ENCODE data around the gene H2BW1.
"Not testable (repeated sequence)": the region's sequence is repeated elsewhere in the genome, so short reads cannot be mapped to it uniquely, and the experiment has no call there.

Gene H2BW1, protein sequence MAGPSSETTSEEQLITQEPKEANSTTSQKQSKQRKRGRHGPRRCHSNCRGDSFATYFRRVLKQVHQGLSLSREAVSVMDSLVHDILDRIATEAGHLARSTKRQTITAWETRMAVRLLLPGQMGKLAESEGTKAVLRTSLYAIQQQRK

DNA sequence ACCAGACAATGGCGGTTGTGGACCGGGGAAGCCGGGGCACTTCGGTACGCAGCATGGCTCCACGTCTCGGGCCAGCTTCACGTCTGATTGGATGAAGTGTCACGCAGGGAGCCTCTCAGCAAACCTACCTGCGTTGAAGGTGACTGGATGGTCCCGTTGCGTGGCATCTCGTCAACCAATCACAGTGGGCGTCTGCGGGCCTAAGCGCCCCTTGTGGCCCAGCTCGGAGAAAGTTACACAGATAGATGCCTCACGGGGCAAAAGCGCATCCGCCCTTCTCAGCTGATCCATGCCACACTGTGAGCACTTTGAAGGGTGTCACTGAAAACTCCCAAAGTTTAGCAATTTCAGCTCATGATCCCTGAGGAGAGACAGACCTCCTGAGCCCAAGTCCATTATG, at the start of gene H2BW1:
TSS of gene H2BW1 (minus strand) at position 103 of the 400 bp plus-strand sequence. CDS start 132 bp downstream, outside the sequence.
- TF ChIP-seq, protein P1, sequence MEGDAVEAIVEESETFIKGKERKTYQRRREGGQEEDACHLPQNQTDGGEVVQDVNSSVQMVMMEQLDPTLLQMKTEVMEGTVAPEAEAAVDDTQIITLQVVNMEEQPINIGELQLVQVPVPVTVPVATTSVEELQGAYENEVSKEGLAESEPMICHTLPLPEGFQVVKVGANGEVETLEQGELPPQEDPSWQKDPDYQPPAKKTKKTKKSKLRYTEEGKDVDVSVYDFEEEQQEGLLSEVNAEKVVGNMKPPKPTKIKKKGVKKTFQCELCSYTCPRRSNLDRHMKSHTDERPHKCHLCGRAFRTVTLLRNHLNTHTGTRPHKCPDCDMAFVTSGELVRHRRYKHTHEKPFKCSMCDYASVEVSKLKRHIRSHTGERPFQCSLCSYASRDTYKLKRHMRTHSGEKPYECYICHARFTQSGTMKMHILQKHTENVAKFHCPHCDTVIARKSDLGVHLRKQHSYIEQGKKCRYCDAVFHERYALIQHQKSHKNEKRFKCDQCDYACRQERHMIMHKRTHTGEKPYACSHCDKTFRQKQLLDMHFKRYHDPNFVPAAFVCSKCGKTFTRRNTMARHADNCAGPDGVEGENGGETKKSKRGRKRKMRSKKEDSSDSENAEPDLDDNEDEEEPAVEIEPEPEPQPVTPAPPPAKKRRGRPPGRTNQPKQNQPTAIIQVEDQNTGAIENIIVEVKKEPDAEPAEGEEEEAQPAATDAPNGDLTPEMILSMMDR (conservative IDR thresholded peaks at IDR 0.05; ENCODE audit: low read length), result no peak
- DNase-seq (ENCODE audit: low read depth), result no peak
- no peak within 1 kb of the TSS for H3K4me3 ChIP-seq (ENCODE audit: low read length)

DNA sequence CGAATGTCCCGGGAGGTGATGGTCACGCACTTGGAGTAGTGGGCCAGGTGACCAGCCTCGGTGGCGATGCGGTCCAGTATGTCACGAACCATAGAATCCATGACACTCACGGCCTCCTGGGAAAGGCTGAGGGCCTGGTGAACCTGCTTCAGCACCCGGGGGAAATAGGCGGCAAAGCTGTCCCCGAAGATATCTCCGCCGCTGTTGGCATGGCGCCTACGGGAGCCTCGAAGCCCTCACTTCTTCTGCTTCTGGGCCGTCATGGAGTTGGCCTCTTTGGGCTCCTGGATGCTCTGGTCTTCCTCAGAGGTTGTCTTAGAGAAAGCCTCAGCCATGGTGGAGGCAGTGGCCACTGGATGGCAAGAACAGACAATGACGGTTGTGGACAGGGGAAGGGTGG, 49.1 kb upstream of the H2BW1 start:
- not testable (repeated sequence) for H3K4me3 ChIP-seq (ENCODE audit: low read length); DNase-seq (ENCODE audit: low read depth)

DNA sequence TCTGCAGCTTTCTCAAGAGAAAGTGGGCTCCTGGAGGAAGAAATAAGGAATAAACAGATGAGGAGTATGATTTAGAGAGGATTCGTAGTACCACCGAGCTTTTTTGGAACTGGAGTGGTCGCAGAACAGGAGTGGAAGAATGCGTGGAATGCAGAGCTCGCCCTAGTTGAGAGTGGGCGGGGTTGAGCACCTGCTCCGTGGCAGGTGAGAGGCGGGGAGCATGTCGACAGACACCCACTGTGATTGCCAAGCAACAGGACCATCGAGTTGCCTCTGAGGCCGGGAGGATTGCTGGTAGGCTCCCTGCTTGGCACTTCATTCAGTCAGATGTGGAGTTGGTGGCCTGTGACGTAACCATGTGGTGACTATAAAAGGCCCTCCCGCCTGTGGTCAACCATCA, 41.4 kb upstream of the H2BW1 start:
- not testable (repeated sequence) for DNase-seq (ENCODE audit: low read depth); H3K4me3 ChIP-seq (ENCODE audit: low read length)

DNA sequence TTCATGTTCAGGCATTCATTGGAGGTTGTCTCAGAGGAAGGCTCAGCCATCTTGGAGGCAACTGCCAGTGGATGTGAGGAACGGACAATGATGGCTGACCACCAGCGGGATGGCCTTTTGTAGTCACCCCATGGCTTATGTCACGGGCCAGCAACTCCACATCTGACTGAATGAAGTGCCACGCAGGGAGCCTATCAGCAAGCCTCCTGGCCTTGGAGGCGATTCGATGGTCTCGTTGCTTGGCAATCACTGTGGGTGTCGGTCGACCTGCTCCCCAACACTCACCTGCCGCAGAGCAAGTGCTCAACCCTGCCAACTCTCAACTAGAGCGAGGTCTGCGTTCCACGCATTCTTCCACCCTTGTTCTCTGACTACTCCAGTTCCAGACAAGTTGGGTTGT, 33.7 kb upstream of the H2BW1 start:
- no peak for DNase-seq (ENCODE audit: low read depth)
- TF ChIP-seq, protein P1 (conservative IDR thresholded peaks at IDR 0.05; ENCODE audit: low read length), result no peak
- H3K4me3 ChIP-seq (ENCODE audit: low read length), result no peak overlapping the region

DNA sequence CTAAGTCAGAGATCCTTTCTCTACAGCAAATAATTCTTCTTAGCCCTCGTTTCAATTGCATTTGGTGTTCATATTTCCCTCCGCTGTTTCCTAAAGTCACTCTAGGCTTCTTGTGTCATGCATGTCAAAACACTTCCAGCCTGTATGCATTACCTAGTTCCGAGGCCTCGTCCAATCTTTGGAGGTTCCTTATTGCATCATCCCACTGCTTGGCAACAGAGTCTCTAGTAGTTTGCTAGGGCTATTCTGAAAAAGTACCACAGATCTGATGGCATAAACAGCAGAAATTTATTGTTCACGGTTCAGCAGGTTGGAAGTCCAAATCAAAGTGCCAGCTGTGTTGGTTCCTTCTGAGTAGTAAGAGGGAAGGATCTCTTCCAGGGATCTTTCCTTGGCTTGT, 32.1 kb upstream of the H2BW1 start:
- DNase-seq (ENCODE audit: low read depth), result no peak
- no peak overlapping the region for H3K4me3 ChIP-seq (ENCODE audit: low read length)
- TF ChIP-seq, protein P1 (conservative IDR thresholded peaks at IDR 0.05; ENCODE audit: low read length), result no peak

DNA sequence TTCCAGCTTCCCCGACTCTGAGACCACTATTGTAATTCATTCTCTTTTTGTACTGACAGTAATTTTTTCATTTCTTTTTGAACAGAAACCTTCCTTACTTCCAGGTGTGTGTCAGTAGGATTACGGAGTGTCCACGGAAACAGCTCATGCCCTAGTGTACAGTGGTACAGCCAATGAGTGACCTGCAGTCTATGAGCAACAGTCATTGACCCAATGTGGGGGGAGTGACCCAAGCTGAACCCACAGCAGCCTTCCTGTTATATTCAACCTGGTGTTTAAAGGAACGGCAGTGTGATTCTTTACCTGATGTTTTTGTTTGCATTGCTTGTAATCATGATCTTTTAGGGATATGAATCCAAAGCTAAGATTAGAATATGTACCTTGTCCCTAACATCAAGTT, 27.5 kb upstream of the H2BW1 start:
- no peak for DNase-seq (ENCODE audit: low read depth)
- TF ChIP-seq, protein P1 (conservative IDR thresholded peaks at IDR 0.05; ENCODE audit: low read length), result no peak
- H3K4me3 ChIP-seq (ENCODE audit: low read length), result no peak overlapping the region

DNA sequence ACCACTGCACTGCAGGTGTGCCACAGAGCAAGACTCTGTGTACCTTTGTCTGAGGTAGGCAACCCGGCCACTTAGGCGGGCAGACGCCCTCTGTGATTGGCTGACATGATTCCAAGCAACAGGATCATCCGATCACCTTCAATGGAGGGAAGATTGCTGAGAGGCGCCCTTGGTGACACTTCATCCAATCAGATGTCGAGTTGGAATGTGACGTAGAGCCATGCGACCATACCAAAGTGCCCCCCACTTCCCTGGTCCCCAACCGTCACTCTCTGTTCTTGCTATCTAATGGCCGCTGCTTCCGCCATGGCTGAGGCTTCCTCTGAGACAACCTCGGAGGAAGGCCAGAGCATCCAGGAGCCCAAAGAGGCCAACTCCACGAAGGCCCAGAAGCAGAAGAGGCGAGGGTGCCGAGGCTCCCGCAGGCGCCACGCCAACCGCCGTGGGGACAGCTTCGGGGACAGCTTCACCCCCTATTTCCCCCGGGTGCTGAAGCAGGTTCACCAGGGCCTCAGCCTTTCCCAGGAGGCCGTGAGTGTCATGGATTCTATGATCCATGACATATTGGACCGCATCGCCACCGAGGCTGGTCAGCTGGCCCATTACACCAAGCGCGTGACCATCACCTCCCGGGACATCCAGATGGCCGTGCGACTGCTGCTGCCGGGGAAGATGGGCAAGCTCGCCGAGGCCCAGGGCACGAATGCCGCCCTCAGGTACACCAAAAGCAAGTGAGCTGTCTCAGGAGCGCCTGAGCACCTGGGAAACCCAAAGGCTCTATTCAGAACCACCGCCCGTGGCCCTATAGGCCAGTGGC, 26.4 kb upstream of the H2BW1 start, which contains the start of gene H2BW2:
TSS of gene H2BW2 (plus strand) at position 268 of the 817 bp plus-strand sequence. CDS start at position 307, 39 bp downstream.
- TF ChIP-seq, protein P1 (conservative IDR thresholded peaks at IDR 0.05; ENCODE audit: low read length), result no peak
- no peak within 1 kb of the TSS for H3K4me3 ChIP-seq (ENCODE audit: low read length)
- DNase-seq (ENCODE audit: low read depth), result no peak

DNA sequence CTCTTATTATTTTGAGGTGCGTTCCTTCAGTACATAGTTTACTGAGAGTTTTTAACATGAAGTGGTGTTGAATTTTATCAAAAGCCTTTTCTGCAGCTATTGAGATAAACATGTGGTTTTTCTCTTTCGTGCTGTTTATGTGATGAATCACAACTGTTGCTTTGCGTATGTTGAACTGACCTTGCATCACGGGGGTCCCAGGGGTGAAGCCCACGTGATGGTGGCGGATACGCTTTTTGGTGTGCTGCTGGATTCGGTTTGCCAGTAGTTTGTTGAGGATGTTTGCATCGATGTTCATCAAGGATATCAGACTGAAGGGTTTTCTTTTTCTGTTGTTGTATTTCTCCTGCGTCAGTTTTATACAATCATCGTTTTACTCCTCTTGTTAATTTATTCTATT, 4.6 kb upstream of the H2BW1 start:
- no peak for DNase-seq (ENCODE audit: low read depth)
- TF ChIP-seq, protein P1 (conservative IDR thresholded peaks at IDR 0.05; ENCODE audit: low read length), result no peak
- H3K4me3 ChIP-seq (ENCODE audit: low read length), result no peak overlapping the region

DNA sequence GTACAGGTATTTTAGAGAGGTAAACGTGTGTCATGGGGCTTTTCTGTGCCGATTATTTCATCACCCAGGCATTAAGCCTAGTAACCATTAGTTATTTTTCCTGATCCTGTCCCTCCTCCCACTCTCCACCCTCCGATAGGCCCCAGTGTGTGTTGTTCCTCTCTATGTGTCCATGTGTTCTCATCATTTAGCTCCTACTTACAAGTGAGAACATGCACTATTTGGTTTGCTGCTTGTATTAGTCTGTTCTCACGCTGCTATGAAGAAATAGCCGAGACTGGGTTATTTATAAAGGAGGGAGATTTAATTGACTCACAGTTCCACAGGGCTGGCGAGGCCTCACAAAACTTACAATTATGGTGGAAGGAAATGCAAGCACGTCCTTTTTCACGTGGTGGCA, 2.1 kb upstream of the H2BW1 start:
- H3K4me3 ChIP-seq (ENCODE audit: low read length); DNase-seq (ENCODE audit: low read depth): not testable (repeated sequence)

All from AG10803 (cell line).